ENCODE data around the gene AKT1.
"Not testable (repeated sequence)": the region's sequence is repeated elsewhere in the genome, so short reads cannot be mapped to it uniquely, and the experiment has no call there.

The AKT1 gene

DNA sequence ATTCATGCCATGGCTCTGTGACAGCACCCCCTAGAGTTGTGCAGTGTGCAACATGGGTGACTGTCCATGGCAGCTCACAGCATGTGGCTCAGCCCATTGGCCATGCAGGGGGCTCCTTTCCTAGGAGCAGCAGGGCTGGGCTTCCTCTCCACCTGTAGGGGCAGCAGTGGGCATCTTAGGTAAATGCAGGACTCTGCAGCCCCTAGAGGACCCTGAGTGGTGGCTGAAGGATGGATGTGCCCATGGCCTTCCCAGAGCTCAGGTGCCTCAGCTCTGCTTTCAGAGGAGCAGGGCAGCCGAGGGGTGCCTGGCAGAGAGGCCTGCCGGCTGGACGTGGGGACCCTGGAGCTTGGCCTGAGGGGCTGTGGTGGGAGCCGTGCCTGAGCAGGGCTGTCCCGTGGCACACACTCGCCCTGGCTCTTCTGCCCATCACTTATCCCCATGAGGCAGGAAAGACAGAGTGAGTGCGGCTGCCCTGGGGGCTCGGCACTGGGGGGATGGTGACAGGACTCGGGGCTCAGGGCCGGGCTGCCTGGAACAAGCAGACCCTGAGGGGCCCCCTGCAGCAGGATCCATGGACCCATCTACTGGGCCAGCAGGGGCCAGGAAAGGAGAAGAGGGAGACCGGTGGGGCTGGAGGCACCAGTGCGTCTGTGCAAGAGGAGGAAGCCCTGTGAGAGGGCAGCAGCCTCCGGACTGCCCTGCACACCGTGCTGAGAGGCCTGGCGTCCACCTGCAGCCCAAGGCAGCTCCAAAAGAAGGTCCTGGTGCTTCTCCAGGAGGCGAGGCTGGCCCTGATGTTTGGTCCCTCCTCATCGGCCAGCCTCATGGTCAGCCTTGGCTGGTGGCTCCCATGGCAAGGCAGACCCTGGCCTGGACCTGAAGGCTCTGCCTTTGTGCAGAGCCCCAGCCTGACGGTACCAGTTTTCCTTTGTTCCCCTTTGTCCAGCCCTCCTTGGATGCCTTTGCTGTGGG is 63.9 kb downstream of the AKT1 start:
- Mint-ChIP-seq H3K27me3 (no peaks in the 10 kb centered on the region), H3K9me3 (no peaks in the 10 kb centered on the region), H3K36me3 (ENCODE audit: low read depth) (no peaks in the 10 kb centered on the region), H3K27ac (no peak overlapping the region), H3K4me3 (no peak overlapping the region), H3K4me1 (no peaks in the 10 kb centered on the region)
- peak; percentile 20 for ATAC-seq
- DNase-seq = no peak

DNA sequence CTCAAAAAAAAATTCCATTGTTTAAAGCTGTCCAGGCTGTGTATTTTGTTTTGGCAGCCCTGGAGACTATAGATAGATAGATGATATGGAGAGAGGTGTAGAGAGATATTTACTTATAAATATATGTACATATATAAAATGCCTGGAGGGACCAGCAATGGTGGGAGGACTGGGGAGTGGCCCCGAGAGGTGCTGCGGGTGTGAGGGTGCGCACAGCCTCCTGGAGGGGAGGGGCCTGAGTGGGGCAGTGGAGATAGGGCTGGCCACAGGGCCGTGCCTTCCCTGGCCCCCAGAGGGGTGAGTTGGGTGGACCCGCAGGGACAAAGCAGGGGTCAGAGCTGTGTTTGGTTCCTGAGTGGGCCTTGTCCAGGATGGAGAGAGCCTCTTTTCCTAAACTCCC is 65.1 kb downstream of the AKT1 start:
- peaks cover 2% of the 10 kb centered on the region for H3K27me3 Mint-ChIP-seq
- no peak overlapping the region for H3K4me3 Mint-ChIP-seq
- ATAC-seq = no peak
- no peaks in the 10 kb centered on the region for H3K36me3 Mint-ChIP-seq (ENCODE audit: low read depth)
- DNase-seq = no peak
- no peak overlapping the region for H3K27ac Mint-ChIP-seq
- H3K9me3 Mint-ChIP-seq = no peaks in the 10 kb centered on the region
- no peaks in the 10 kb centered on the region for H3K4me1 Mint-ChIP-seq

DNA sequence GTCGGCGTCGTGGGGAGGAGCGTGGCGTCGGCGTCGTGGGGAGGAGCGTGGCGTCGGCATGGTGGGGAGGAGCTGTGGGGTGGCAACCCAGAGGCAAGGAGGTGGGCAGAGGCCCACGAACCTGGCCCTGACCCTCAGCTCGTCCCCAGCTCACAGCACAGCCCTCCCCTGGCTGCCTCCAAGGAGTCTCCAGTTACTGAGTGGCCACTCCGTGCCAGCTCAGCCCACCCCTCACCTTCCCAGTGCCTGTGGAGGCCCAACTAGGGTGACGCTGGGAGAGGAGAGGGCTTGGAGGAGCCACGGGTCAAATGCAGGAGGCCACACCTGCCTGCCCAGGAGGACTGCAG is 65.7 kb downstream of the AKT1 start:
- DNase-seq (no peak), ATAC-seq (no peak)
- Mint-ChIP-seq H3K4me1 (no peaks in the 10 kb centered on the region), H3K27ac (no peak overlapping the region), H3K27me3 (peaks cover 2% of the 10 kb centered on the region), H3K4me3 (no peak overlapping the region), H3K36me3 (ENCODE audit: low read depth) (no peaks in the 10 kb centered on the region), H3K9me3 (no peaks in the 10 kb centered on the region)

DNA sequence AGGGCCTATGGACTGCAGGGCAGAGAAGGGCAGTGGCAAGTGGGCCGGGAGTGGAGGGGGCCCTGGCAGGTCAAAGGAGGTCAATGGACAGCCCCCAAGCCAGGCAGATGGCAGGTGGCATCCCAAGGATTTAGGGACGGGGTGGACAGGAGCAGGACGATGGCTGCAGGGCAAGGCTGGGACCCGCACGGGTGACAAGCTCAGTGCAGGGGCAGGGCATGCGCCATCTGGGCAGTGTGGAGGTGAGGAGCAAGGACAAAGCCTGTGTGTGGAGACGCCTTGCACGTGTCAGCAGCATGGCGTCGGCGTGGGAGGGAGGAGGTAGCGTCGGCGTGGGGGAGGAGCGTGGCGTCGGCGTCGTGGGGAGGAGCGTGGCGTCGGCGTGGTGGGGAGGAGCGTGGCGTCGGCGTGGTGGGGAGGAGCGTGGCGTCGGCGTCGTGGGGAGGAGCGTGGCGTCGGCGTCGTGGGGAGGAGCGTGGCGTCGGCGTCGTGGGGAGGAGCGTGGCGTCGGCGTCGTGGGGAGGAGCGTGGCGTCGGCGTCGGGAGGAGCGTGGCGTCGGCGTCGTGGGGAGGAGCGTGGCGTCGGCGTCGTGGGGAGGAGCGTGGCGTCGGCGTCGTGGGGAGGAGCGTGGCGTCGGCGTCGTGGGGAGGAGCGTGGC is 66.2 kb downstream of the AKT1 start:
- not testable (repeated sequence) for H3K27me3 Mint-ChIP-seq; H3K36me3 Mint-ChIP-seq (ENCODE audit: low read depth); H3K4me1 Mint-ChIP-seq; ATAC-seq; H3K9me3 Mint-ChIP-seq; H3K27ac Mint-ChIP-seq; DNase-seq; H3K4me3 Mint-ChIP-seq

DNA sequence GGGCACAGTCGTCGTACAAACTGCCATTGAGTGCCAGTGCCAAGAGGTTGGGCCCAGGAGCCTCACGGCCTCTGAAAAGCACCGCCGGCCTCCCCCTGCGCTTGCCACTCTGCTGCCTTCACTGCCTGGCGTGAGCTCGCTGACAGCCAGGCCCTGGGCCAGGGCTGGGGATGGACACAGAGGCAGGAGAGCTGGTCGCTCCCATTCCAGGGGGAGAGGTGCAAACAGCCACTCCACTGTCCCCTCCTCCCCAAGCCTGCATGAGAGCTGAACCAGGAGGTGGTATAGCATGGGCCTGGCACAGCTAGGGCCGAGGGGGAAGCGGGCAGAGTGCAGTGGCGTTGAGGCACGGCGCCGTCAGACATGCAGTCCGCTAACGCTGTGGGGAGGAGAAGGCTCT is 66.9 kb downstream of the AKT1 start:
- Mint-ChIP-seq H3K4me3 (no peak overlapping the region), H3K9me3 (no peaks in the 10 kb centered on the region), H3K4me1 (no peaks in the 10 kb centered on the region), H3K27me3 (peaks cover 2% of the 10 kb centered on the region), H3K36me3 (ENCODE audit: low read depth) (no peaks in the 10 kb centered on the region), H3K27ac (no peak overlapping the region)
- DNase-seq (no peak), ATAC-seq (no peak)

DNA sequence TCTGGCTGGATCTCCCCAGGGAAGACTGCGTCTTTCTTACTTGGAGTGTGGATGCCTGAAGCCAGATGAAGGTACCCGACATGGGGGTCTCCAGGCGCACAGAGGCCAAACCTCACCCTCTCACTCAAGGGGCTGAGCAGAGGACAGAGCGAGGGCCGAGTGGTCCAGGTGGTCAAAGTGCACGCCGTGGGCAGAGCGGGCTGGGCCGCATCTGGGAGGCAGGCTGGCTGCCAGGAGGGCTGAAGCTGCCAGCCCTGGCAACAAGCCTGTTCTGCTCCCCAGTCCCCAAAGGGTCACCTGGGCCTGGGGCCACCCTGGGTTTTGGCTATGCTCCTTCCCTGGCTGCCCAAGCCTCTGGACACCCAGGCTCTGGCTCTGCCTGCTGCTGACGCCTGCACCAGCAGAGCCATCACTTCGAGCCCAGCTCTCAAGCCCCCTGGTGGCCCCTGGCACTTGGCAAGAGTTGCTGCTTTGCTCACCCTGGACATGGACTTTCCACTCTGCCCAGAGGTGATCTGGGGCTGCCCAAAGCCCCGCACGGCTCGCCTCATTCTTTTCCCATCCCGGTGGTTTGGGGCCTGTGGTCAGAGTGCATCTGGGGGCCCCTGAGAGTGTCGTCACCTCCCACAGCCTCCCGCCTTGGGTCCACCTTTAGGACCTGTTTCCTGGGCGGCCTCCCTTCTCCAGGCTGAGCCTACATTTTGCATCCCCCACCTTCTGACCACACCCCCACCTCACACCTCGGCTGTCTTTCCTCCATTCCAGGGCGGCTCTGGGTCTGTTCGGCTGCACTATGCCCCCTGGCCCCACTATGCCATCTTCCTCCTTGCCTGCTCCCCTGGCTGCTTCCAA is 68.7 kb downstream of the AKT1 start:
- peaks cover 2% of the 10 kb centered on the region for H3K27me3 Mint-ChIP-seq
- no peak overlapping the region for H3K4me3 Mint-ChIP-seq
- no peaks in the 10 kb centered on the region for H3K36me3 Mint-ChIP-seq (ENCODE audit: low read depth)
- H3K4me1 Mint-ChIP-seq = no peaks in the 10 kb centered on the region
- no peak for ATAC-seq
- H3K9me3 Mint-ChIP-seq = no peaks in the 10 kb centered on the region
- H3K27ac Mint-ChIP-seq = no peak overlapping the region
- no peak for DNase-seq

DNA sequence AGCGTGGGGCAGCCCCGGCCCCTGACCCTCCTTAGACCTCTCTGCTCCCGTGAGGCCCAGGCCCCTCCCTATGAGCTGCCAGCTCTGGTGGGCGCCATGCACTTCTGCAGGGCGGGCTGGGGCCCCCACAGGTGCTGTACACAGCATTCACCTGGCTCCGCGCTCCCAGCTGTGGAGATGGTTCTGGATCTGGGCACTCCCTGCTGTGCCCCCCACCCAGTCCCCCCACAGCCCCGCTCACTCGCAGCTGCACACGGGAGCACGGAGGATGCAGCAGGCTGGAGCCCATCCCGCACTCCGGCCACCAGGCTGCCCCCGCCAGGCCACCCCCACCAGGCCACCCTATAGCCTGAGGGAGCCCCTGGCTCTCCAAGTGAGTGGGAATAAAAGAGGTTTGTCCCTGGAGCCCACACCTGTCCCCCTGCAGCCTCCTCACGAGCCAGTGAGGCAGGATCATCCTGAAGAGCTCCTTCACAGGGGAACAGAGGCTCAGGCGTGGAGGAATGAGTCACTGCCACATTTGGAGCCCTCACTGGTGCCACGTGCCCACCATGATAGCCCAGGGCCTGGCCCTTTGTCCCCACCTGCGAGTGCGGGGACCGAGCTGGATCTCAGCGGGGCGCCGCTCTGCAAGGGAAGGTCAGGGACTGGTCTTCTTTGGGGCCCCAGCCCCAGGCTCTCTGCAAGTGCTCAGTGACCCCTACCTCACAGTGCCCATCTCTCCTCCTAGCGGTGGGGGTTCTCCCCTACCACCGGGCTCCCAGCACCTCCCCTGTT is 69.6 kb downstream of the AKT1 start:
- ATAC-seq (no peak), DNase-seq (no peak)
- no peaks in the 10 kb centered on the region for H3K9me3 Mint-ChIP-seq
- H3K4me1 Mint-ChIP-seq = no peaks in the 10 kb centered on the region
- no peak overlapping the region for H3K4me3 Mint-ChIP-seq
- H3K36me3 Mint-ChIP-seq (ENCODE audit: low read depth) = no peaks in the 10 kb centered on the region
- peaks cover 2% of the 10 kb centered on the region for H3K27me3 Mint-ChIP-seq
- no peak overlapping the region for H3K27ac Mint-ChIP-seq

DNA sequence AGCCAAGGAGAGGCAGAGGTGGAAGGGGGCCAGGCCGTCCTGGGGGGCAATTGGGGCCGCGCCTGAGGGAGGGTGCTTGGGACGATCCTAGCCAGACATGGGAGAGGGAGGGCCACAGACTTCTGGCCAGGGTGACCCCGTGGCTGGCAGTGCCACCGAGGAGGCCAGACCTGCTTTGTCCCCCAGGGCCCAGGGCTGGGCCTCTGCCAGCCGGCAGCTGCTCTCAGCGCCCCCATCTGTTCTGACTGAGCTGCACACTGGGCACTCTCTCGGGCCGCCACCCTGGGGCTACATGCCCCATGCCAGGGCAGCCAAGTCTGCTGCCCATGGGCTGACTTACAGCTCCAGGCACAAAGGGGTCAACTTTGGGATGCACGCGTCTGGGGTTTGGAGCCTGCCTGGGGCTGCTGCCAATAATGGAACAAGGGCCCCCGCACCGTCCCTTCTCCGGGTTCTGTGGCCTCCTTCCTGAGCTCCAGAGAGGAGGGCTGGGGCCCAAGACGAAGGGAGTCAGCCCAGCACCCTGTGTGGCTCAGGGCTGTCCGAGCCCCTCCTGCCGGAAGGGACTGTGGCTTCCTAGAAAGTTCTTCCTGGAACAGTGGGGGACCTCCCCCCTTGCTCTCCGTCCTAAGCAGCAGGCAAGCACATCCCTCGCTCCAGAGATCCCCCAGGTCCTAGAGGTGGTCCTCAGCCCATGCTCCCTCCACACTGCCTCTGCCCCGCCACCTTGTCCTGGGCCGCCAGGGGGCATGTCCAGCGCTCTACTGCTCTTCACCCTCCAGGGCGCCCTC is 70.4 kb downstream of the AKT1 start:
- H3K9me3 Mint-ChIP-seq = no peaks in the 10 kb centered on the region
- DNase-seq (no peak), ATAC-seq (no peak)
- no peaks in the 10 kb centered on the region for H3K4me1 Mint-ChIP-seq
- H3K27me3 Mint-ChIP-seq = peaks cover 2% of the 10 kb centered on the region
- no peak overlapping the region for H3K27ac Mint-ChIP-seq
- H3K4me3 Mint-ChIP-seq = peak overlapping the region; percentile 32
- H3K36me3 Mint-ChIP-seq (ENCODE audit: low read depth) = no peaks in the 10 kb centered on the region

DNA sequence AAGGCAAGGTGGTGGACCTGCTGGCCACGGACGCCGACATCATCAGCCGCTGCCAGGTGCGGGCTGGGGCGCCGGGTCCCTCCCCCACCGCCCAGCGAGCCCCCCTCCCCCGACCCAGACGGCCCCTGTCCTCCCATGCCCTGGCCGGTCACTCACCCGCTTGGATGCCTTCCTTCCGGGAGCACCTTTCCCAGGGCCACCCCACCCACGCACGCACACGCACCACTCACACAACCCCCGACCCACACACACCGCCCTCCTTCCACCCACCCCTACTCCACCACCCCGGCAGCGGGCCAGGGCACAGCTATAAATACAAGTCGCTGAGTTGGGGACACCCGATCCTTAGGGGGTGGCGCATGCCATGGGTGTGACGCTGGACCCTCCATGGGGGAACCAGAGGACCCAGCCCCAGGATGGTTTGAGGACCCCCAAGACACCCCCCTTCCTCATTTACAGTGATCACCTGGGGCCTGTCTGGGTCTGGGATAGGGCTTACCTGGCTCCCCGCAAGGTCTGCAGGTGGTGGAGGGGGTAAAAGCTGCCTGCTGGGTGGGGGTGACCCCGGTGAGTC is 71.1 kb downstream of the AKT1 start:
- H3K4me1 Mint-ChIP-seq = no peaks in the 10 kb centered on the region
- peak; percentile 7 for ATAC-seq

DNA sequence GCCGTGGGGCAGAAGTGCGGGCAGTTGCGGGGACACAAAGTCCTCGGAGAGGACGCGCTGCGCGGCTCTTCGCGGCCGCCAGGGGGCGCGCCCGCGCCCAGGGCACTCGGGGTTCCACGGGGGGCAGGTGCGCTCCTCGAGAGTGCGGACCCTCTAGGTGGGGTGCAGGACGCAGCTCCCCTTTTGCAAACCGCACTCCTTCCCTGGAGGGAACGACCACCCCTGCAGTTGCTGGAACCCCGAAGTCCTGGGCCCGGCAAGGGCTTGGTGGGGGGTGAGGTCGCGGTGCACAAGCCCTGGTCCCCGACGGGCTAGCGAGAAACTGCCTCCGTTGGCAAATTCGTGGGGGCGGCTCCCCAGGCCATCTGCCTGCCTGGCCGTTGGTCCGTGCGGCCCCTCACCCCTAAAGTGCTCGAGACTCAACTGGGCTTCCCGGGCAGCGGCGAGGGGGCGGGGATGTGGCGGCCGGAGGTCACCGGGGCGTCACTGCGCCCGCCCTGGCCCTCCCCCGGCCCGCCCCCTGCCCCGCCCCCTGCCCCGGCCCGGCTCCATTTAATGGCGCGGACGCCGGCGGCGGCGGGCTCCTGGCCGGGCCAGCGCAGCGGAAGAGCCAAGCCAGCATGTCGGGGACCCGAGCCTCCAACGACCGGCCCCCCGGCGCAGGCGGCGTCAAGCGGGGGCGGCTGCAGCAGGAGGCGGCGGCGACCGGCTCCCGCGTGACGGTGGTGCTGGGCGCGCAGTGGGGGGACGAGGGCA is 71.7 kb downstream of the AKT1 start, which contains the start of gene ADSS1:
TSS of gene ADSS1 (plus strand) at position 579 of the 756 bp plus-strand sequence. CDS start at position 621, 42 bp downstream.
- DNase-seq = peak; percentile 71
- Mint-ChIP-seq H3K27ac (no peak within 1 kb of the TSS), H3K36me3 (ENCODE audit: low read depth) (no peaks in the 10 kb centered on the region), H3K27me3 (peaks cover 2% of the 10 kb centered on the region), H3K4me1 (no peaks in the 10 kb centered on the region), H3K9me3 (no peaks in the 10 kb centered on the region), H3K4me3 (peak within 1 kb of the TSS; percentile 32)
- peak; percentile 60 for ATAC-seq

More for the DNA sequence above, 71.1 kb downstream of the AKT1 start:
- peak; percentile 22 for DNase-seq
- peaks cover 2% of the 10 kb centered on the region for H3K27me3 Mint-ChIP-seq
- peak overlapping the region; percentile 32 for H3K4me3 Mint-ChIP-seq
- no peak overlapping the region for H3K27ac Mint-ChIP-seq
- H3K9me3 Mint-ChIP-seq = no peaks in the 10 kb centered on the region
- no peaks in the 10 kb centered on the region for H3K36me3 Mint-ChIP-seq (ENCODE audit: low read depth)

DNA sequence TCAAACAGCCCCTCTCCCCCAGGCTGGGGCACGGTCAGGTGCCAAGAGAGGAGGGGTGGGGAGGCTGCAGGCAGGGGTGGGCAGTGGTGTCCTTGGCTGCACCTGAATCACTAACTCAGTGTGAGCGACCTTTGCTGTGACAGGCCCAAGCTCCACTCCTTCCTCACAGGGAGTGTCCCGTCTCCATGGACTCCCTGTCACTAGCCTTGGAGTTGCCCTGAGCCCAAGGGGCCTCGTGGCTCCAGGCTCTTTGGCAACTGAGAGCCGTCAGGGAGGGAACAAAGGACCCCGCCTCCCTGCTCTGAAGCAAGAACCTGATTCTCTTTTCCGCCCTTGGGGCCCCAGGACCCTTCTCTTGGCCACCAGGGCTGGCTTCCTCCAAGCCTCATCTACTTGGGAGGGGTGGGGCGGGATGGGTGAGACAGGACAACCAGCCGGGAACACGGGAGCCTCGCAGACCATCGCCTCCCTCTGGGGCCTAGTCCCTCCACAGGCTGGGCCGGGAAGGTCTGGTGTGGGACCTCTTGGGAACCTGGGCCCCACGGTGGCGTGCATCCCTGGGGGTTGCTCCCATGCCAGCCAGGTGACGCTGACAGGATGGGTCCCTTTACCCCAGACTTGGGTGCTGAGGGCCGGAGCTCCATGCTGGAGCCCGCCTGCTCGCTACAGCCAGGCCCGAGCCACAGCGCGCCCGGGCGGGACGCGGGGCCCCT is 72.5 kb downstream of the AKT1 start:
- Mint-ChIP-seq H3K9me3 (no peaks in the 10 kb centered on the region), H3K4me1 (no peaks in the 10 kb centered on the region), H3K4me3 (no peak overlapping the region), H3K27me3 (peaks cover 2% of the 10 kb centered on the region), H3K27ac (no peak overlapping the region), H3K36me3 (ENCODE audit: low read depth) (no peaks in the 10 kb centered on the region)
- DNase-seq = no peak
- no peak for ATAC-seq
